Hematopoietic multipotent progenitor cell treated with erythropoietin and hydrocortisone succinate and interleukin-3 and kit ligand, for 17 days (in vitro differentiated cells): ENCODE measurements around the gene RABIF.
A peak's percentile ranks its signal among the peaks of the same experiment; 100 is the strongest.

Experiments
- DNase-seq: peaks from one replicate; pipeline ENCODE4 v3.0.0-alpha.2; 2015; ENCODE audit warnings: low spot score

Gene RABIF

DNA sequence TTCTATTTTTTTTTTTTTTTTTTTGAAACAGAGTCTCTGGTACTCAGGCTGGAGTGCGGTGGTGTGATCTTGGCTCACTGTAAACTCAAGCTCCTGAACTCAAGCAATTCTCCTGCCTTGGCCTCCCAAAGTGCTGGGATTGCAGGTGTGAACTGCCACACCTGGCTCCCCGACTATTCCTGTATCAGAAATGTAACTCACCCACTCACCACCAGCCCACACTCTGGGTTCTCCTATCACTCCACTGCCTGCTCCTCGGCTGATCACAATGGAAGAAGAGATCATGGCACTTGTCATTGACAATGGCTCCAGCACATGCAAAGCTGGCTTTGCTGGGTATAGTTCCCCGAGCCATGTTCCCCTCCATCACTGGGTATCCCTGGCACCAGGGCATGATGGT is 15.9 kb downstream of the RABIF start:
- DNase-seq: no peak

DNA sequence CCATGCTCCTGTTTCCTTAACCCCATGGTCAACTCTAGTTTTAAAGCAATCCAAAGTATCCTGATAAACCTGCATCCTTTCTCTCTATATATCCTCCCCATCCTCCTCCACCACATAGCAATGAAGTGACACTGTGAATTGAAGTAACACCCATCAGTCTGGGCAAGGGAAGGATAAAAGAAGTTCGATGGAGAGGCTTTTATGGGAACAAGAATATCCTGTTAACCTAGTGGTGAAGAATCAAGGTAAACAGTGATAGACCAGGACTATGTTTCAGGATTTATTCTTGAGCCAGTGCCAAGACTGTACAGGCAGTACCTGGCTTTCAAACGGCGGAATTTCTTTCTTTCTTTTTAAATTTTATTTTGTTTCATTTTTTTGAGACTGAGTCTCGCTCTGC is 17.6 kb downstream of the RABIF start:
- no peak for DNase-seq

DNA sequence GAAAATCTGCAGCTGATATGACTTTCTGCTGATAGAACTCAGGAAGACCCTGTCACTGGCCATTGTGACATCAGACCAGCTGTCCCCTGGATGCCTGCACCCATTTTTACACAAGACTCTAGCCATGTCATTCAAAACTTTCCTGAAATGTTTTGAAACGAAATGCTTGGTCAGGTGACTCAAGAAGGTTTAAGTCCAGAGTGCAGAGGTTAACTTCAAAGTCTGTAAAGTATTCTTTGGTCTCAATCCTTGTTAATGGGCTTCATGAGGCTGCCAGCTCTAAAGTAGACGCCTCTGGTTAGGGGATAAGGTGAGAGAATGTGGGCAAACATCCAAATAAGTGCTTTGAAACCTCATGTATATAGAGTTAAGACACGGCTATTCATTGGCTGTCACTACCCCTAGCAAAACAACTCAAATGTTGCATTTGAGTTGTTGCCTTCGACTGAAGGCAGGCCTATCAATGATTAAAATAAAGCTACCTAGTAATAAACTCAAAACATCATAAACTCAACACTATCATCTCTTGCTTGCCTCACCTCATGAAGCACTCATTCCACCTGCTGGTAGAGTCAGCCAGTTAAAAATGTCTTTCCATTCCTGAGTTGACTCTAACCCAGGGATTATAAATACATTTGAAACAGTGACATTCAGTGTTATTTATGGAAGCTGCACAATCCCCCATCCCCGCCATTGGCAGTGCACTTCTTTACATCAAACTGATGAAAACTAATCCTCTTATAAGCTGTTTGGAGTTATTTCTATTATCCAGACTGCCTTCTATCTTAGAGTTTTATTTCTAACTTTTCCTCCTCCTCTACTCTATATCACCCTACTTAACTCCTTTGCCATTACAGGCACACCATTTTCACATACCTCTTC is 26.0 kb downstream of the RABIF start:
- DNase-seq: no peak

DNA sequence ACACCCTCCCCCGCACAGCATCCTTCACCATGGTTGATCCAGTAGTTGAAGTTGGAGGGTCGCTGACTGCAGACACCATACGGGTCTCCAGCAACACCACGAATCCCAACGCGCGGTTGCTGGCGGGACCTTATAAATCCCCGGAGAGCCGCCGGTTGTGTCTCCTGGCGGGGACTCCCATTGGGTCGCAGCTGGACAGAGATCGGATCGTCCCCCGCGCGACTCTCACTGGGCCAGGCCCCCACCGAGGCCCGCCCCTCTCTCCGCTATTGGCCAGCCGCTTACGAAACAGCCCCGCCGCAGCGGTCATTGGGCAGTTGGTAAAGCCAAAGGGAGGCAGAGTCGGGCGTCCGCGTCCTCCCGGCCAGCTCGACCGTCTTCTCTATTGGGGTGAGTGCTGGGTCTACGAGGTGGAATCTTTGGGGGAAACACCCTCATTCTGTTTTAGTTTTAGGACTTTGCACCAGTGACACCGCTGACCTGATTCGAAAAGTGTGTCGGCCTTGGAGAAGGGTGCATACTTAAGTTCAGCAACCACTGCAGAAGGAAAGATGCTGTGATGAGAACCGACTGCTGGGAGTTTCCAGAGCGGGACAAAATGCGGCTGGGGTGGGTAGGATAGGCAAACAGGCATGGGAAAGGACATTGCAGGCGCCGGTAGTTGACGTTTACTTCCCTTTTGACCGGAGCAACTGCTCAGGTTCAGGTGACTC is 27.4 kb downstream of the RABIF start:
- peak; percentile 22 for DNase-seq

DNA sequence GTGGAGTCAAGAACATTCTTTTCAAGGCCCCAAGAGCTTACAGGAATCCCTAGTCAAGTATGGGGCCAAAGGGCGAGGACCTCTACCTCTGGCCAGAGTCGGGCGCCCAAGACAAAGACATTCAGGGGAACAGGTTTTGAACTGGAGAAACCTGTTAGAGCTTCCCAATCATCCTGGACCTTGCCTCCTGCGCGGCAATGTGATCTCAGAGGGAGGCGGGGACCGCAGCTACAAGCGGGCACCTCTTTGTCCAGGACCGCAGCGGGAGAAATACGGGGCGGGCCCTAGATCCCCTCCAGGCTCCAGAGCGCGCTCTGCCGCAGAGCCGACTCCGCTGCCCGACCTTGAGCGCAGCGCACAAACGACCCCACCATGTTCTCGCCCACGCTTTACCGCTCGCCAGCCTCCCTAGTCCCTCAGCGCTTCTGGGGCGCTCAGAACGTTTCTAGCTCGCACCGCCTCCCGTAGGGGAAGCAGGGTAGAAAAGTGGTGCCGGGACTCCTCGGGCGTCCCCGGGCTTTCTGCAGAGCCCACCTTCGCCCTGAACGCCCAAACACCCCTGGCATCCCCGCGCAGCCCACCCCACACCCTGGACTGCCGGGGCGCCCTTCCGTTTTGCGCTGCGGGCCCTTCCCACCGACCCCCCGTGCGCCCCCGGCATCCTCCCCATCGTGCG is 28.1 kb downstream of the RABIF start:
- no peak for DNase-seq

DNA sequence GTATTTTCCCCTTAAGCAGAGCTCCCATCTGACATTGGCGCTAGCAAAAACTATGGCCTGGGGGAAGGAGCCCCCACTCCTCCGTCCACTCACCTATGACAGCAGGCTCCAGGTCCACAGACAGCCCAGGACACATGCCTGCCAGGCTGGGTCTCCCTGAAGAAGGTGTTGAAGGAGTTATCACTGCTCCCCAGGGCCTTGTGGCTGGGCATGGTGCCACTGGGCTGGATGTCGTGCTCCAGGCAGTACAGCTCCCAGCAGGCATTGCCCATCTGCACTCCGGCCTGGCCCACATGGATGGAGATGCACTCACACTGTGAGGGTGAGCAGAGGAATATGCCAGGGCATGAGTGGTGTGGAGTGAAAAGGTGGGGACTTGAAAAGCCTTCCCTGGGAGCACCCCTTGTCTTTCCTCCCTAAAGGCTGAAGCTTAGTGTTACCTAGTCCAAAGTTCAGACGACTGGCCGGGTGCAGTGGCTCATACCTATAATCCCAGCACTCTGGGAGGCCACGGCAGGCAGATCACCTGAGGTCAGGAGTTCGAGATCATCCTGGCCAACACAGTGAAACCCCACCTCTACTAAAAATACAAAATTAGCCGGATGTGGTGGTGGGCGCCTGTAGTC is 30.0 kb downstream of the RABIF start:
- DNase-seq: no peak

DNA sequence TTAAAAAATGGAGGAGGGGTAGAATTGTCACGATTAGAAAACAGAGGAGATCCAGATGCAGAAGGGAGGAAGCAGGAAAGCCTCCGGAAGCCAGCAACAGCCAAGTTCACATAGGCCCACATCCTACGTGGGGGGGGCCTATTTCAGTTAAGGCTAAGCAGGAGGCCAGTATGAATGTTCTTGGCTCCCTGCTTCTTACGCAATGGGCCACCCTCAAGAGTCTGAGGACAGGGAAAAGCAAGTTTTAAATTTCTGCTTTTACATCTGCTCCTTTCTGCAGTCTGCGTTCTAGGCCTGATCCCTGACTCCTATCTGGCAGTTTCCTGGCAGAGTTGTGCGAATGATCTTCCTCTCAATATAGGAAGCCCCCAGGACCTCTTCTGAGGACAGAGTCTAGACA is 30.6 kb downstream of the RABIF start:
- no peak for DNase-seq

DNA sequence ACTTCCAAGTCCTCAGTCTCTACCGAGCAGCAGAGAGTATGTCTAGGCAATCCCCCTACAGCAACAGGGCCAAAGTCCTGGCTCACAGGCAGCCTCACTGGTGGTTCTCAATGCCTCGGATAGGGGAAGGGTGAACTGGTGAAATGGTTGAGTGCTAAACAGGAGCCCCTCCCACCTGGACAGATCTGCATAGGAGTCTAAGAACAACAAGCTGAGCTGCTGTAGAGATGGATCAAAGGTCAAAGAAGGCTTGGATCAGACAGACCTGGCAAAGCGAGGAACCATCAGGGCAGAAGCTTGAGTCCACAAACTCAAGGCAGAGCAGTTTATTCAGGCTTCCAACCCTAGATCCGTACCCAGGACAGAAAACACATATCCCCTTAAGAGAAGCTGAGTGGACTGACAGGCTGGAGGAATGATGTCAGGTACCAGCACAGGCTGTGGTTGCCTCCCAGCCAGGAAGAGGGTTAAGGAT is 31.8 kb downstream of the RABIF start:
- no peak for DNase-seq

DNA sequence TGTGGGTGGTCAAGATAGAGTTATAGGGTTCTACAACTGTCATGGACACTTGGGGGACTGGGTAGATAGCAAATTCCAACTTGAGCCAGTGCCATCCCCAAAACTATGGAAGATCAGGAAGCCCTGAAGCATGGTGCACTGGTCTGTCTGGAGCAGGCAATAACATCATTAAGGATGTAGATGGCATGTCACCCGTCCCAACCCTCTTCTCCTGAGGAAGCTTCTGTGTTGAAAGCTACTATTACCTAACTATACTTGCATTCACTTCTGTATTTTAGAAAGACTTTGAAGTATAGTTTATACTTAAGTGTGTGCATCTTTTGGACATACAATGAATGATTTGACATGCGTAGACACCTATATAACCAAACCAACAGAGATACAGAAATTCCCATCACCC is 32.9 kb downstream of the RABIF start:
- no peak for DNase-seq

DNA sequence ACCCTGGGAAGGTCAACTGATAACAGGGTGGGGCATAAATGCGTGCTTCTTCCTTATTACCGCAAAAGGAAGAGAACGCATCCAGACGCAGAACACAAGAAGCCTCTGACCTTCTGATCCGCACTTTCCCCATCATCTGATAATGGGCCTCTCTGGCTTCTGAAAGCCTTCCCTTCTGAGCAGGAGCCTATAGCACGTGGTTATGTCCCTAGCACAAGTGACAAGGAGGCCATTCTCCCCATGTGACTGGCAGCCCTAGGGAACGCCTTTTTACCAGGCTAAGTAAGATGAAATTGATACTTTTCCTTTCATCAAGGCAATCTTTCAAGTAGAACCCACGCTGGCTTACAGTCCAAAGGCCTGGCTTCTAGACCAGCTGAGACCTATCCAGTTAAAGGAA is 34.2 kb downstream of the RABIF start:
- no peak for DNase-seq

DNA sequence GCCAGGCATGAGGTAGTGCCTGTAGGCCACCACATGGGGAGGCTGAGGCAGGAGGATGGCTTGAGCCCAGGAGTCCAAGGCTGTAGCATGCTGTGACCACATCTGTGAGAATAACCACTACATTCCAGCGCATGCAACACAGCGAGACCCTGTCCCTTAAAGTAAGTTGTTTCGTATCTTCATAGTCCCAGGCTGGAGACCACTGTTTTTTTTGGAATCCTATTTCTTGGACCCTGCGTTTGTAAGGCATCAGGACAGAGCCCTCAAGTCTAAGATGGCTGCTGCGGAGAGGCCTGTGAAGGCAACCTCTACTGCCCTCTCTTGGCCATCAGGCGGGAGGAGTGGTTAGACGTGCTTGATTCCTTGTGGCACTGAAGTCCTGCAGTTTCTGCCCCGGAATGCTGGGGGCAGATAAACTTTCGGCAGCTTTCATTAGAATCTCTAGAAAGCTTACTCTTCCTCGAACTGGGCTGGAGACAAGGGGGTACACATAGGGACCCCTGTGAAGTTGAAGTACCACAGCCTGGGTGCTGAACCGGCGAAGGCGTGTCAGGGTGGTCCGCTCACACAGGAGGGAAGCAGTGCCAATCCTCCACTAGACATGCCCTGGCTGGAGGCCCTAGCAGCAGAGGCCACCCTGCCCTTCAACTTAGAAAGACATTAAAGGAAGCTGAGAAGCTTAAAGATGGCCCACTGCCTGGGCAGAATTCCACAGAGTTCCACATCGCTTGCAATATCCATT is 36.6 kb downstream of the RABIF start:
- DNase-seq: peak; percentile 48

DNA sequence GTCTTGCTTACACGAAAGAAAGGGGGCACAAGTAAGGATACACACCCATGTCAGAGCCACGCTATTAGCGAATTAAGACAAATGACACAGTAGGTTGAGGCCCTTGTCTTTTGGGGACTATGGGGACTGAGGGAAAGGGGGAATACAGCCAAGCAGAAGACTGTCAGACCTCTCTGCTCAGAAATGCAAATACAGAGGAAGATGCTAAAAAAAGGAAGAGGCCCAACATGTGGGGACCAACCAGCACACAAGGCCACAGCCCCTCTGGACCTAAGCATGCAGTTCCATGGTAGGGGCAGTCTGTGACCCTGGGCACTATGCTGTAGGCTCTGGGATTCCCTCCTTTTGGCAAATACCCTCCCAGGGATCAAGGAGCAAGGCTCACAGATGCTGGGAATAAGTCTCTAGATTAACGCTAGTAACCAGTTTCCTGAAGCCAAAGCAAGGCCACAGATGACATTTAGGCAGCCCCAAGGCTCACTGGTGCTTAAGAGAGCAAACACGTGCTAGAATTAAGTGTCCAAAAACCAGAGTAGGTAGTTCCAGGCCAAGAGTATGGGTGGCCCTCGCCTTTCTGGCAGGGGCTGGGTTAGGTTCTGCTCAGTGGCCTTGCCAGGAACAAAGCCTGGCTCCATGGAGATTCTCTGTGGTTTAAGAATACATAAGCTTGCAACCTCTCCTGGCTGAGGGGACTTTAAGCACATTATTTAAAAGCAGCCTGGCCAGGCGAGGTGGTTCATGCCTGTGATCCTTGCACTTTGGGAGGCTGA is 38.2 kb downstream of the RABIF start:
- DNase-seq: no peak

DNA sequence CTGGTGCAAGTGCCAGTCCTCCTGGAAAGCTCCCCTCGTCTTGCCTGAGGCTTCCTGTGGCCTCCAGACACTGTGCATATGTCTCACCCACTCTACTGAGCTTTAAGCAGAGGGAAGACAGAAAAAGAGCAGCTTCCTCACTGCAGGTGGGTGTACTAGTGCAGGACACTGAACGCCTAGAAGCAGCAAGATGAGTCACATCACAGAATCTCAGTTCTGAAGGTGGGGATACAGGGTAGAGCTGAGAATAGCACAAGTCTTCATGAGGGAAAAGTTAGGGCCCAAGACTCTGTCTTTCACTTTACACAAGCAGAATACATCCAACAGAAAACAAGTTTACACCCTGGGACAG is 40.8 kb downstream of the RABIF start:
- DNase-seq: no peak

DNA sequence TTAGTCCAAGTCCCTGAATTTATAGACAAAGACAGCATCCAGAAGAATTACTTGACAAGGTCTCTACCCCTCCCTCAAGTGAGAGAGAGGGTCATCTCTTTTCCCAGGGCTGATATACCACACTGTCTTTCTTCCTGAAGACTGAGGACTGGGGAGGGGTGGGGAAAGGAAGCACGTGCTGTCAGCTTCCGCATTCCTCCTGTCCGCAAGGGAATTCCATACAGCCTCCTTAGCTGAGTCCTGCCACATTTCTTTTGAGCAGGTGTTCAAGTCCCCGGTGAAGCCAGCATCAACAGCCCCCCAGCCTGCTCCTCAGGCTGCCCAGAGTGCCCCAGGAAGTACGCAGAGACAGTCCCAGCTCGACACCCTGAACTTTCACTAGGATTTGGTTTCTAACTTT is 44.0 kb downstream of the RABIF start:
- DNase-seq: no peak

DNA sequence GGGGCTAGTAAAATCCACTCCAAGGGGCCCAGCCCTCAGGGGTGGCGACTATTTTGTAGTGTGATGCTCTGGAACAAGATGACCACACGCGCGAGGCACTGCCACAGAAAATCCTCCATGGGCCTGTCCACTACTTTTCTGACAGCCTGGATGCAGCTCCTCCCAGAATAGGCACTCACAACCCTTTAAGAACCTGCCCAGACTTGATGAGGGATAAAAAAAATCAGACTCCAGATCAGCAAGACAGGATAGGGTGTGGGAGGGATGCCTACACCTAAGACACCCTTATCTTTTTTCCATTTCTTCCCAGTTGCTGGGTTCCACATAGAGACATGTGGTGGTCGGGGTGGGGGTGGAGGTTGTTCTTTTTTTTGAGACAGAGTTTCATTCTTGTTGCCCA is 44.7 kb downstream of the RABIF start:
- DNase-seq: no peak

DNA sequence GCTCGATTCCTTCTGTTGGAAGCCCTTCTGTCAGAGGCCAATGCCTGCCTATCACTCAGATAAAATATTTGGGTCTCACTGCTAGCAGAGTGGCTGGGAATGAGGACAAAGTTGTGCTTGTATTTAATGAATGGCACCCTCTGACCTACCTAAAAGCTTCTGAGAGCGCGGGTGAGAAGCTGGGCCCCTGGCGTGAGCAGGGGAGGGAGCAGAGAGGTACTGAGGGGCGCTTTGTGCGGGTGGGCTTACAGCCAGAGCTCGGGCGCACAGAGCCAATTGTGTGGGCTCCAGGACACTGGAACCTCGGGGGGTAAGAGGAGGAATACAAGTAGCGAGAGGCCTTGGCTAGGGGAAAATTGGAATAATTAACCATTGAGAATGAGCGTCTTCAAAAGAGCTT is 45.9 kb downstream of the RABIF start:
- no peak for DNase-seq

DNA sequence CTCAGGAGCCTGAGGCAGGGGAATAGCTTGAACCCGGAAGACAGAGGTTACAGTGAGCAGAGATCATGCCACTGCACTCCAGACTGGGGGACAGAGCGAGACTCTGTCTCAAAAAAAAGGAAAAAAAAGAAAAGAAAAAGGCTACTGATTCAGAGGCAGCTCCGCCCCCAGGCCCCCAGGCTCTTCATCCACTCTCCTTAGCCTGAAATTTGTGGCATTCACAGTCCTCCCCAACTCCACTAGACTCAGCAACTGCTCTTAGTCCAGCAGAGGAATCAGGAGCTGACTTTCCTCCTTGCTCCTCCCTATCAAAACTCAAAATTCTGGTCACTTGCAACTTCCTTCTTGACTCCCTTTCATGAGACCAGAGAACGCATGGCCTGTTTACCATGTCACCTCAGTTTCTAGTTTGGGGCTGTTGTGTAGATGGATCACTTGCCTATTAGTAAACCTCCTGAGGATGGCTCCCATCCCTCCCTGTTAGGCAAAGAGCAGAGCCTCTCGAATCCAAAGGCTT is 51.1 kb downstream of the RABIF start:
- DNase-seq: no peak

DNA sequence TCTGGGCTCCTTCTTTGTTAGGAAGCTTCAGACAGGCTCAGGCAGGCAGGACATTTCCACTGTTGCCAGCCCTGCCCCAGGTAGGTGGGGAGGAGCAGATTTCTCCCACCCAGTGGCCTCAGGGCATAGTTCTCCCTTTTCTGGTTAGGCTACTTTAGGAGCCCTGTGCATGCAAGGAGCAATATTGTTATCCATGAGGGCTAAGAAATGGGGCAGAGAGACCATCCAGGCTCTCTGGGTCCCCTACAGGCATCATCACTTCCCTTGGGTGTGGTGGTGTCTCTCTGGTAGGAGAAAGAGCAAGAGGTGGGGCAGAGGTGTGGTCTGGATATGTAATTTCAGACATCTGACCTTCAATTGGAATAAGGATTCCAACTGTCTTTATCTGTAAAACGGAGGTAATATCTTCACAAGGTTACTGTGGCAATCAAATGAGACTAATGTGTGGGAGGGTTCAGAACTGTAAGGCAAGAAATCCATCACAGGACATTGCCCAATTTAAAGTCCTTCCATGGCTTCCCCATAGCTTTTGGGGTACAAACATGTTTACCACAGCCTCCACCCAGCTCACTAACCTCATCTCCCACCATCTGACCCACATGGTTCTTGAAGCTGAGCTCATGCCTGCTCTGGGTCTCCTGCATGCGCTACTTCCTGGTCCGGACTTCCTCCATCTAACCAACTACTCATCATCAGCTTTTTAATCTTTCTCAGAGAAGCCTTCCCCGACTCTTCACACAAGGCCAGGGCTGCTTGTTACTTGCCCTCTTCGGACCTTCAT is 52.1 kb downstream of the RABIF start:
- no peak for DNase-seq

DNA sequence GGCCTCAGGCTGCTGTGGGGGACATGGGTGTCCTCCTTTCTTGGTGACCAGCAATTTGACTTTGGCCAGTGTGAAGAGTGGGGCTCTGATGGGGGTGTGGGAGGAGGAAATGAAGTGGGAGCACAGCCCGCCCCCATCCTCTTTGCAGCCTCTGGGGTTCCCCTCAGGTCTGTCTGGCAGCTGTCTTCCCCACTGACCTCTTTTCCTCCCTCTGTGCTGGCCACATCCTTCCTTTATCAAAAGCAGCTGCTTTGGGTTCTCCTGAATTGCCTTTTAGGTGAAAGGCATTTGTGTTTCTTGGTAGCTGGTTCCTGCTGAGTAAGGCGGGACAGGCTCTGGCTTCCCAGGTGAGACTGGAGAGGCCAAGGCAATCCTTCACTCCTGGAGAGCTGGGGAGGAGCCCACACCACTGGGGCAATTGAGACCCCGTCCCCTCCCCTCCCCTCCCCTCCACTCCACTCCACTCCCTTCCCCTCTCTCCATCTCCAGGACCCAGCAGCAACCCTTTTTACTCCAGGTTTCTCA is 53.3 kb downstream of the RABIF start:
- no peak for DNase-seq
